Measurements from ENCODE around the gene ARAP1. TPM values are rescaled to one million over a fixed set of nuclear protein-coding genes. Genes with fewer than 3 reads are reported as not detected.

The ARAP1 gene
- total RNA-seq, 1 donor from 2014 or later = 55.1 TPM

- Mint-ChIP-seq H3K4me3 (ENCODE audit: unreplicated experiment) (no peak overlapping the region), H3K4me1 (ENCODE audit: unreplicated experiment) (peaks cover 5% of the 10 kb centered on the region), H3K36me3 (ENCODE audit: low read depth, unreplicated experiment) (peaks cover 15% of the 10 kb centered on the region), H3K9me3 (ENCODE audit: unreplicated experiment) (no peaks in the 10 kb centered on the region), H3K27me3 (ENCODE audit: unreplicated experiment) (peaks cover 24% of the 10 kb centered on the region), H3K27ac (ENCODE audit: unreplicated experiment) (no peak overlapping the region)
- DNase-seq (ENCODE audit: low spot score) = no peak
- TF ChIP-seq CTCF (IDR thresholded peaks at IDR 0.05; ENCODE audit: unreplicated experiment) = no peak
Observed at GRCh38 chr11:72669527-72669926, 82.7 kb downstream of the ARAP1 start.

GRCh38 chr11:72668629-72669347 lies 83.4 kb downstream of the ARAP1 start:
- Mint-ChIP-seq H3K27me3 (ENCODE audit: unreplicated experiment) (peaks cover 19% of the 10 kb centered on the region), H3K36me3 (ENCODE audit: low read depth, unreplicated experiment) (peaks cover 15% of the 10 kb centered on the region), H3K9me3 (ENCODE audit: unreplicated experiment) (no peaks in the 10 kb centered on the region), H3K4me3 (ENCODE audit: unreplicated experiment) (no peak overlapping the region), H3K4me1 (ENCODE audit: unreplicated experiment) (peaks cover 5% of the 10 kb centered on the region), H3K27ac (ENCODE audit: unreplicated experiment) (no peak overlapping the region)
- no peak for DNase-seq (ENCODE audit: low spot score)
- no peak for TF ChIP-seq CTCF (IDR thresholded peaks at IDR 0.05; ENCODE audit: unreplicated experiment)

- Mint-ChIP-seq H3K27me3 (ENCODE audit: unreplicated experiment) (peaks cover 4% of the 10 kb centered on the region), H3K27ac (ENCODE audit: unreplicated experiment) (no peak overlapping the region), H3K36me3 (ENCODE audit: low read depth, unreplicated experiment) (peaks cover 7% of the 10 kb centered on the region), H3K9me3 (ENCODE audit: unreplicated experiment) (no peaks in the 10 kb centered on the region), H3K4me1 (ENCODE audit: unreplicated experiment) (peaks cover 3% of the 10 kb centered on the region), H3K4me3 (ENCODE audit: unreplicated experiment) (no peak overlapping the region)
- no peak for TF ChIP-seq CTCF (IDR thresholded peaks at IDR 0.05; ENCODE audit: unreplicated experiment)
- DNase-seq (ENCODE audit: low spot score) = no peak
Observed at GRCh38 chr11:72665911-72666472, 86.2 kb downstream of the ARAP1 start.

- peaks cover 2% of the 10 kb centered on the region for H3K36me3 Mint-ChIP-seq (ENCODE audit: low read depth, unreplicated experiment)
- DNase-seq (ENCODE audit: low spot score) = no peak
- peaks cover 3% of the 10 kb centered on the region for H3K4me1 Mint-ChIP-seq (ENCODE audit: unreplicated experiment)
- H3K4me3 Mint-ChIP-seq (ENCODE audit: unreplicated experiment) = no peak overlapping the region
- H3K27me3 Mint-ChIP-seq (ENCODE audit: unreplicated experiment) = peaks cover 1% of the 10 kb centered on the region
- no peaks in the 10 kb centered on the region for H3K9me3 Mint-ChIP-seq (ENCODE audit: unreplicated experiment)
- no peak overlapping the region for H3K27ac Mint-ChIP-seq (ENCODE audit: unreplicated experiment)
- no peak for TF ChIP-seq CTCF (IDR thresholded peaks at IDR 0.05; ENCODE audit: unreplicated experiment)
Observed at GRCh38 chr11:72662036-72662435, 90.2 kb downstream of the ARAP1 start.

GRCh38 chr11:72661486-72661885 lies 90.7 kb downstream of the ARAP1 start:
- H3K9me3 Mint-ChIP-seq (ENCODE audit: unreplicated experiment) = no peaks in the 10 kb centered on the region
- no peak for TF ChIP-seq CTCF (IDR thresholded peaks at IDR 0.05; ENCODE audit: unreplicated experiment)
- peaks cover 1% of the 10 kb centered on the region for H3K27me3 Mint-ChIP-seq (ENCODE audit: unreplicated experiment)
- DNase-seq (ENCODE audit: low spot score) = no peak
- H3K36me3 Mint-ChIP-seq (ENCODE audit: low read depth, unreplicated experiment) = no peaks in the 10 kb centered on the region
- peaks cover 3% of the 10 kb centered on the region for H3K4me1 Mint-ChIP-seq (ENCODE audit: unreplicated experiment)
- no peak overlapping the region for H3K4me3 Mint-ChIP-seq (ENCODE audit: unreplicated experiment)
- H3K27ac Mint-ChIP-seq (ENCODE audit: unreplicated experiment) = no peak overlapping the region
